AG04449 (cell line): ENCODE measurements around the gene IKZF3.

Experiments used
- CTCF ChIA-PET: fragments of 350-600 bp; formaldehyde crosslinking; extraction: SDS; loops from one replicate; lab custom pipeline; 2021; ENCODE audit warnings: antibody characterized with exemption; lab: Yijun Ruan, JAX
- POLR2A ChIA-PET: fragments of 400-600, 350-600 bp; formaldehyde crosslinking; extraction: SDS; loops from one replicate; lab custom pipeline; 2020; ENCODE audit warnings: antibody characterized with exemption, inconsistent platforms; lab: Yijun Ruan, JAX
- DNase-seq: peaks from one replicate; pipeline ENCODE4 v3.0.0-alpha.2; 2010; ENCODE audit warnings: low read depth, low spot score
- H3K4me3 ChIP-seq: 2 replicates; pipeline ENCODE4 v1.5.1; 2011; ENCODE audit warnings: low read depth, mild to moderate bottlenecking, control low read depth, low read length
- TF ChIP-seq, protein P1 (sequence below): IDR thresholded peaks from one replicate; pipeline ENCODE4 v1.5.1; 2011; ENCODE audit warnings: mild to moderate bottlenecking, moderate library complexity, low read length, control low read depth, inconsistent platforms; ENCODE audit not compliant: insufficient read depth; ENCODE audit errors: missing control alignments

IKZF3 gene

DNA sequence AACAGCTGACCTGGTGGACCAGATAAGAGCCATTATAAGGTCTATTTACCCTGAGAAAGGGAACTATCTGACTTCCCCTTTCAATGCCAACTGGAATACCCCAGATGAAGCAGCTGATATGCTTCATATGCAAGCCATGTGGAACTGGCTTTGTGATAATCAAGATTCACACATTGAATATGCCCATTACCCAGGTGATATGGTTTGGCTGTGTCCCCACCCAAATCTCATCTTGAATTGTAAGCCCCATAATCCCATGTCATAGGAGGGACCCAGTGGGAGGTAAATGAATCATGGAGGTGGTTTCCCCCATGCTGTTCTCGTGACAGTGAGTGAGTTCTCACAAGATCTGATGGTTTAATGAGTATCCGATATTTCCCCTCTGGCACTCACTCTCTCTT, 42.1 kb downstream of the IKZF3 start:
- no peak overlapping the region for H3K4me3 ChIP-seq
- CTCF ChIA-PET, result interaction anchor here (0.5 kb wide), 1 partner anchor 137 kb away, joined by 3 read pairs; no protein-coding TSS in a partner anchor
- TF ChIP-seq, protein P1, sequence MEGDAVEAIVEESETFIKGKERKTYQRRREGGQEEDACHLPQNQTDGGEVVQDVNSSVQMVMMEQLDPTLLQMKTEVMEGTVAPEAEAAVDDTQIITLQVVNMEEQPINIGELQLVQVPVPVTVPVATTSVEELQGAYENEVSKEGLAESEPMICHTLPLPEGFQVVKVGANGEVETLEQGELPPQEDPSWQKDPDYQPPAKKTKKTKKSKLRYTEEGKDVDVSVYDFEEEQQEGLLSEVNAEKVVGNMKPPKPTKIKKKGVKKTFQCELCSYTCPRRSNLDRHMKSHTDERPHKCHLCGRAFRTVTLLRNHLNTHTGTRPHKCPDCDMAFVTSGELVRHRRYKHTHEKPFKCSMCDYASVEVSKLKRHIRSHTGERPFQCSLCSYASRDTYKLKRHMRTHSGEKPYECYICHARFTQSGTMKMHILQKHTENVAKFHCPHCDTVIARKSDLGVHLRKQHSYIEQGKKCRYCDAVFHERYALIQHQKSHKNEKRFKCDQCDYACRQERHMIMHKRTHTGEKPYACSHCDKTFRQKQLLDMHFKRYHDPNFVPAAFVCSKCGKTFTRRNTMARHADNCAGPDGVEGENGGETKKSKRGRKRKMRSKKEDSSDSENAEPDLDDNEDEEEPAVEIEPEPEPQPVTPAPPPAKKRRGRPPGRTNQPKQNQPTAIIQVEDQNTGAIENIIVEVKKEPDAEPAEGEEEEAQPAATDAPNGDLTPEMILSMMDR, result no peak
- POLR2A ChIA-PET, result no interaction called here
- no peak for DNase-seq

DNA sequence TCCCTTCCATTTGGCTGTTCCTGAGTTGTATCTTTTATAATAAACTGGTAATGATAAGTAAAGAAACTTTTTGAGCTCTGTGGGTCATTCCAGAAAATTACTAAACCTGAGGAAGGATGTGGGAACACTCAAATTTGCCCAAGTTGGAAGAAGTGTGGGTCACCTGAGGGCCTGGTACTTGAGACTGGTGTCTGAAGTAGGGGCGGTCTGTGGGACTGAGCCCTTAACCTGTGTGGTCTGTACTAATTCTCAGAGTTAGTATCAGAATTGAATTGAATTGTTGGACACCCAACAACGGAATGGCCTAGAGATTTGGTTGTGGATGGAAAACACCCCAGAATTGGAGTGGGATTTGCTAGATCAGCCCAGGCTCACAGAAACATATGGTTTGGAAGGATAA, 43.1 kb downstream of the IKZF3 start:
- H3K4me3 ChIP-seq, result no peak overlapping the region
- CTCF ChIA-PET, result no interaction called here
- POLR2A ChIA-PET, result no interaction called here
- DNase-seq, result no peak
- TF ChIP-seq, protein P1, result no peak

DNA sequence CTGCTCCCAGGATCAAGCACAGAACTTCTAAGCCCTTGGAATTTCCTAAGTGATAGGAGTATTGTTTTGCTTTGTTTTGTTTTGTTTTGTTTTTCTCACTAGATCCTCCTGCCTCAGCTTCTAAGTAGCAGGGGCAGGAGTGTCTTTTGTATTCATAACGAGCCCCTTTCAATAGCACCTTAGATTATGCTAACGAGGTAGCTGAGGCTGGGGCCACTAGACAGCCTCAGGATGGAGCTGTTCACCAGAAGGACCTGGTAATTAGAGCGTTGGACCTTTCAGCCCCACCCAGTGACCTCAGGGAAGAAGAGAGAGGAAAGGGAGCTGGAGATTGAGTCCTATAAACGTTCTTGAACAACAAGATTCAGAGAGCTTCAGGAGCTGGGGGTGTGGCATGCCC, 43.6 kb downstream of the IKZF3 start:
- TF ChIP-seq, protein P1, result no peak
- no peak for DNase-seq
- no peak overlapping the region for H3K4me3 ChIP-seq
- ChIA-PET POLR2A (no interaction called here), CTCF (no interaction called here)

DNA sequence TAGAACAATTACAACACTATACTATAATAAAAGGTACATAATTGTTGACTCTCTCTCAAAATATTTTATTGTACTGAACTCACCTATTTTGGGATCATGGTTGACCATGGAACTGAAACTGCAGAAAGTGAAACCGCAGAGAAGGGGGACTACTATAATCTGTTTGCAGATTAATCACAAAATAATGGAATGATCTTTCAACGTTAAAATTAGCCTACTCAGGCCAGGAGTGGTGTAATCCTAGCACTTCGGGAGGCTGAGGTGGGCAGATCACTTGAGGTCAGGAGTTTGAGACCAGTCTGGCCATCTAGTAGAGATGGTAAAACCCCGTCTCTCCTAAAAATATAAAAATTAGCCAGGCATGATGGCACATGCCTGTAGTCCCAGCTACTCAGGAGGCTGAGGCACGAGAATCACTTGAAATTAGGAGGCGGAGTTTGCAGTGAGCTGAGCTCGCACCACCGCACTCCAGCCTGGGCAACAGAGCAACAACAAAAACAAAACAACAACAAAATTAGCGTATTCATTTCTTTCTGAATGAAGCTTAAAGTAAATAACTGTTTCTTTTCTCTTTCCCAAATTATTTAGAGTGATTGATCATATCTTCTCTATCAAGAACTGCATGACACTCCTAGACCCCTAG, 45.6 kb downstream of the IKZF3 start:
- POLR2A ChIA-PET, result no interaction called here
- no peak overlapping the region for H3K4me3 ChIP-seq
- DNase-seq, result no peak
- CTCF ChIA-PET, result no interaction called here
- TF ChIP-seq, protein P1, result no peak

DNA sequence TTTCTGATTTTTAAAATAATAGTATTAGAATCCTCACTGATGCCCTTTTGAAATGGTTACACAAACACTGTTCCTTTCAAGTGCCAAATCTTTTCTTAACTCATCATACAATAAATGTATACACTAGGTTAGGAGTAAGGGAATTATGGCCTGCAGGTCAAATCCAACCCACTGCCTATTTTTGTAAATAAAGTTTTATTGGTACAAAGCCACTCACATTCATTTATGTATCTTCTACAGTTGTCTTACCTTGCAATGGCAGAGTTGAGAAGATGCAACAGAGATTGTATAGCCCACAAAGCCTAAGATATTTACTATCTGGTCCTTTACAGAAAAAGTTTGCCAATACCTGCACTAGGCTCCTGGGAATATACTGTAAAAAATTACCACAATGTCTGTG, 47.8 kb downstream of the IKZF3 start:
- CTCF ChIA-PET, result no interaction called here
- TF ChIP-seq, protein P1, result no peak
- H3K4me3 ChIP-seq, result no peak overlapping the region
- POLR2A ChIA-PET, result no interaction called here
- no peak for DNase-seq

DNA sequence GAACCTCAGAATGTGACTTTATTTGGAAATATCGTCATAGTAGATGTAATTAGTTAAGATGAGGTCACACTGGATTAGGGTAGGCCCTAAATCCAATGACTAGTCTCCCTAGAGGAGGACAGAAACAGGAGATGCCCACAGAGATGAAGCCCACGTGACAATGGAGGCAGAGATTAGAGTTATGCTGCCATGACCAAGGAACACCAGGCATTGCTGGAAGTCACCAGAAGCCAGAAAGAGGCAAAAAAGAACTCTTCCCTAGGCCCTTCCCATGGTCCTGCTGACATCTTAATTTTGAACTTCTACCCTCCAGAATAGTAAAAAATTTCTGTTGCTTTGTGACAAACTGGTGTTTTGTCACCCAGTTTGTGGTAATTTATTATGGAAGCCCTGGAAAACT, 49.6 kb downstream of the IKZF3 start:
- TF ChIP-seq, protein P1, result no peak
- no peak for DNase-seq
- no peak overlapping the region for H3K4me3 ChIP-seq
- ChIA-PET POLR2A (no interaction called here), CTCF (no interaction called here)
